ENCODE data around the gene WHRN. TPM values are rescaled to one million over a fixed set of nuclear protein-coding genes. Genes with fewer than 3 reads are reported as not detected.

The WHRN gene
- total and polyA plus RNA-seq, 2 of the 8 experiments (the other 6 are each of a cell fraction or from before 2014, with no cell fraction given): 4.4 to 7.7 TPM

DNA sequence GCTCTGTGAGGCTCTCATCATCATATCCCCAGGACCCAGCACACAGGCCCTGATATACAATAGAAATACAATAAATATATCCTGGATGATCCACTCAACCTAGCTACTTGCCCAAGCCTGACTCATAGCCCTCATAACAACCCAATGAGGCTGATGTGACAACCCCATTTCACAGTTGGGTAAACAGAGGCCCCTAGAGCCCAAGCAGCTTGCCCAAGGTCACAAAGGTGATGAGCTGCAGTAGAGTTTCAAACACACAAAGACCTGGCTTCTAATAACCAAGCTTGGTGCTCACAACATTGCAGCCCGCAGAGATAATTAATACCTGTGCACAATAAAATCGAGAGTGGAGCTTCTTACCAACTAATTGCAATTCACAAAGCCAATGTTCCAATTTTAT is 114.3 kb downstream of the WHRN start (continued):
- TF ChIP-seq SP2 (IDR thresholded peaks at IDR 0.05; ENCODE audit: low read length) (no peak), BCL11A (IDR thresholded peaks at IDR 0.05; ENCODE audit: low read depth in 2 of 2, low read length in 2 of 2) (no peak), TCF12 (IDR thresholded peaks at IDR 0.05; ENCODE audit: low read depth, low read length) (no peak), ZNF274 (IDR thresholded peaks at IDR 0.05; ENCODE audit: borderline replicate concordance, extremely low read depth, low read length) (no peak)
- TF ChIP-seq, protein P1, sequence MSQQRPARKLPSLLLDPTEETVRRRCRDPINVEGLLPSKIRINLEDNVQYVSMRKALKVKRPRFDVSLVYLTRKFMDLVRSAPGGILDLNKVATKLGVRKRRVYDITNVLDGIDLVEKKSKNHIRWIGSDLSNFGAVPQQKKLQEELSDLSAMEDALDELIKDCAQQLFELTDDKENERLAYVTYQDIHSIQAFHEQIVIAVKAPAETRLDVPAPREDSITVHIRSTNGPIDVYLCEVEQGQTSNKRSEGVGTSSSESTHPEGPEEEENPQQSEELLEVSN (IDR thresholded peaks at IDR 0.05): no peak

Measured in H1 (cell line).